ENCODE data around the gene MICAL3.
"Not testable (repeated sequence)": the region's sequence is repeated elsewhere in the genome, so short reads cannot be mapped to it uniquely, and the experiment has no call there.

MICAL3 gene

GRCh38 chr22:18031695-18032454 lies 7.5 kb upstream of the MICAL3 start:
- DNase-seq: no peak

GRCh38 chr22:18029686-18030267 lies 5.4 kb upstream of the MICAL3 start:
- no peak for DNase-seq

- DNase-seq: no peak
Observed at GRCh38 chr22:18028817-18029527, 4.6 kb upstream of the MICAL3 start.

GRCh38 chr22:18025898-18026297 lies 1.5 kb upstream of the MICAL3 start:
- not testable (repeated sequence) for DNase-seq

- DNase-seq: no peak
Observed at GRCh38 chr22:18024956-18025720, 777 bp upstream of the MICAL3 start.

- DNase-seq: peak in 2 of 5 experiments; percentile 13 to 51
Observed at GRCh38 chr22:18023509-18024275, 669 bp downstream of the MICAL3 start.

GRCh38 chr22:18022876-18023275 lies 1.5 kb downstream of the MICAL3 start:
- DNase-seq: no peak

GRCh38 chr22:18021431-18021830 lies 2.9 kb downstream of the MICAL3 start:
- no peak for DNase-seq

GRCh38 chr22:18020743-18021142 lies 3.6 kb downstream of the MICAL3 start:
- not testable (repeated sequence) for DNase-seq

- no peak for DNase-seq
Observed at GRCh38 chr22:18013947-18014346, 10.4 kb downstream of the MICAL3 start.

- DNase-seq: no peak
Observed at GRCh38 chr22:18013436-18013835, 10.9 kb downstream of the MICAL3 start.

GRCh38 chr22:18012531-18012930 lies 11.8 kb downstream of the MICAL3 start:
- no peak for DNase-seq

GRCh38 chr22:18010266-18010665 lies 14.1 kb downstream of the MICAL3 start:
- DNase-seq: no peak

GRCh38 chr22:18008136-18008535 lies 16.2 kb downstream of the MICAL3 start:
- DNase-seq: no peak

GRCh38 chr22:18005201-18005926 lies 19.0 kb downstream of the MICAL3 start:
- DNase-seq: no peak

GRCh38 chr22:18001894-18002315 lies 22.5 kb downstream of the MICAL3 start:
- DNase-seq: not testable (repeated sequence)

- DNase-seq: peak in 4 of 5 experiments; percentile 42 to 97 (median 62)
Observed at GRCh38 chr22:18001040-18001893, 23.1 kb downstream of the MICAL3 start.

GRCh38 chr22:18000441-18001039 lies 23.8 kb downstream of the MICAL3 start:
- peak in 4 of 5 experiments; percentile 15 to 41 (median 30) for DNase-seq

GRCh38 chr22:17999851-18000250 lies 24.5 kb downstream of the MICAL3 start:
- peak in 1 of 5 experiments; percentile 26 for DNase-seq

GRCh38 chr22:17998913-17999312 lies 25.4 kb downstream of the MICAL3 start:
- no peak for DNase-seq
